HEK293 (cell line): ENCODE measurements around the gene RASA2.

Source experiments
- CTCF ChIA-PET: fragments of 350-600 bp; formaldehyde crosslinking; extraction: SDS; loops from one replicate; lab custom pipeline; 2021; ENCODE audit warnings: antibody characterized with exemption; lab: Yijun Ruan, JAX
- POLR2A ChIA-PET: fragments of 300-600 bp; formaldehyde crosslinking; extraction: SDS; loops from one replicate; lab custom pipeline; 2020; ENCODE audit warnings: antibody characterized with exemption, inconsistent platforms; lab: Yijun Ruan, JAX
- H3K27ac ChIP-seq: fragments of 200-500 bp; sonication (Bioruptor generic); 2 replicates; pipeline ENCODE4 v1.5.1; 2014; ENCODE audit warnings: low read depth, low read length, control low read depth, inconsistent platforms; ENCODE audit errors: extremely low read depth
- H3K36me3 ChIP-seq, 2 experiments: fragments of 200-500 bp in 1 of 2; sonication (Bioruptor generic) in 1 of 2; 1 replicate in 1 of 2; 2 replicates in 1 of 2; pipeline ENCODE4 v1.5.1; 2014 to 2017; ENCODE audit warnings: inconsistent platforms in 2 of 2, low read length in 2 of 2; ENCODE audit not compliant: control insufficient read depth in 2 of 2, insufficient read depth in 1 of 2
- H3K4me1 ChIP-seq: fragments of 200-500 bp; sonication (Bioruptor generic); 2 replicates; pipeline ENCODE4 v1.5.1; 2014; ENCODE audit warnings: mild to moderate bottlenecking, low read length, inconsistent platforms; ENCODE audit not compliant: control insufficient read depth, insufficient read depth
- H3K4me3 ChIP-seq: 2 replicates; pipeline ENCODE4 v1.5.1; 2011; ENCODE audit warnings: low read depth, mild to moderate bottlenecking, control low read depth, low read length, moderate library complexity
- H3K9me3 ChIP-seq: fragments of 200-500 bp; sonication (Bioruptor generic); 2 replicates; pipeline ENCODE4 v1.5.1; 2014; ENCODE audit warnings: low read depth, low read length, inconsistent platforms; ENCODE audit not compliant: control insufficient read depth, insufficient read depth
- BCL11A ChIP-seq: fragments of 450-650 bp; formaldehyde crosslinking; IDR thresholded peaks from 2 replicates; pipeline ENCODE4 v1.5.1; 2016; ENCODE audit warnings: low read depth, missing biosample characterization, missing genetic modification characterization
- RBAK ChIP-seq: fragments of 450-650 bp; formaldehyde crosslinking; IDR thresholded peaks from 2 replicates; pipeline ENCODE4 v1.5.1; 2016; ENCODE audit warnings: missing biosample characterization, missing genetic modification characterization
- REST ChIP-seq: fragments of 450-650 bp; formaldehyde crosslinking; IDR thresholded peaks from 2 replicates; pipeline ENCODE4 v1.5.1; 2016; ENCODE audit warnings: missing biosample characterization, missing genetic modification characterization
- YY1 ChIP-seq: fragments of 450-650 bp; formaldehyde crosslinking; IDR thresholded peaks from 2 replicates; pipeline ENCODE4 v1.5.1; 2018; ENCODE audit warnings: missing biosample characterization, missing genetic modification characterization
- ZFHX2 ChIP-seq: fragments of 450-650 bp; formaldehyde crosslinking; conservative IDR thresholded peaks from 2 replicates; pipeline ENCODE4 v1.5.1; 2016; ENCODE audit warnings: missing biosample characterization, missing genetic modification characterization
- ZFP3 ChIP-seq: fragments of 450-650 bp; formaldehyde crosslinking; IDR thresholded peaks from 2 replicates; pipeline ENCODE4 v1.5.1; 2016; ENCODE audit warnings: low read depth, missing biosample characterization, missing genetic modification characterization
- ZNF155 ChIP-seq: fragments of 450-650 bp; formaldehyde crosslinking; IDR thresholded peaks from 2 replicates; pipeline ENCODE4 v1.5.1; 2016; ENCODE audit warnings: missing biosample characterization, missing genetic modification characterization
- ZNF184 ChIP-seq: fragments of 450-650 bp; IDR thresholded peaks from 2 replicates; pipeline ENCODE4 v1.5.1; 2018; ENCODE audit warnings: missing biosample characterization, mild to moderate bottlenecking, missing genetic modification characterization
- ZNF19 ChIP-seq: fragments of 450-650 bp; formaldehyde crosslinking; IDR thresholded peaks from 2 replicates; pipeline ENCODE4; 2016; ENCODE audit warnings: missing biosample characterization, missing genetic modification characterization, low read depth
- ZNF24 ChIP-seq: fragments of 450-650 bp; formaldehyde crosslinking; IDR thresholded peaks from 2 replicates; pipeline ENCODE4 v1.5.1; 2016; ENCODE audit warnings: missing biosample characterization, missing genetic modification characterization
- ZNF274 ChIP-seq, 2 experiments: fragments of 200-500 bp in 1 of 2; fragments of 450-650 bp in 1 of 2; sonication (Bioruptor generic) in 1 of 2; formaldehyde crosslinking in 1 of 2; IDR thresholded peaks; 2 replicates each; pipeline versions ENCODE4 v1.5.1 to v1.6.1; 2014 to 2016; ENCODE audit warnings: borderline replicate concordance in 1 of 2, inconsistent platforms in 1 of 2, low read length in 1 of 2, missing biosample characterization in 1 of 2, missing genetic modification characterization in 1 of 2
- ZNF416 ChIP-seq: fragments of 450-650 bp; formaldehyde crosslinking; IDR thresholded peaks from 2 replicates; pipeline ENCODE4 v1.5.1; 2016; ENCODE audit warnings: missing biosample characterization, missing genetic modification characterization
- ZNF501 ChIP-seq: fragments of 450-650 bp; formaldehyde crosslinking; IDR thresholded peaks from 2 replicates; pipeline ENCODE4 v1.5.1; 2016; ENCODE audit warnings: missing biosample characterization, missing genetic modification characterization
- ZNF548 ChIP-seq: fragments of 450-650 bp; formaldehyde crosslinking; IDR thresholded peaks from 2 replicates; pipeline ENCODE4 v1.5.1; 2016; ENCODE audit warnings: missing biosample characterization, missing genetic modification characterization
- ZNF626 ChIP-seq: fragments of 450-650 bp; sonication (Bioruptor Pico); formaldehyde crosslinking; IDR thresholded peaks from 2 replicates; pipeline ENCODE4 v1.5.1; 2018; ENCODE audit warnings: missing biosample characterization, missing genetic modification characterization, inconsistent platforms
- ZNF645 ChIP-seq: fragments of 450-650 bp; formaldehyde crosslinking; IDR thresholded peaks from 2 replicates; pipeline ENCODE4; 2016; ENCODE audit warnings: missing biosample characterization, missing genetic modification characterization
- ZNF658 ChIP-seq: fragments of 450-650 bp; formaldehyde crosslinking; IDR thresholded peaks from 2 replicates; pipeline ENCODE4; 2016; ENCODE audit warnings: missing biosample characterization, missing genetic modification characterization
- ZNF792 ChIP-seq: fragments of 450-650 bp; formaldehyde crosslinking; IDR thresholded peaks from 2 replicates; pipeline ENCODE4 v1.5.1; 2016; ENCODE audit warnings: missing biosample characterization, missing genetic modification characterization
- ZNF830 ChIP-seq: fragments of 450-650 bp; IDR thresholded peaks from 2 replicates; pipeline ENCODE4 v1.5.0; 2018; ENCODE audit warnings: missing biosample characterization, missing genetic modification characterization, low read depth, mild to moderate bottlenecking, moderate library complexity
- ZSCAN18 ChIP-seq: fragments of 450-650 bp; formaldehyde crosslinking; IDR thresholded peaks from 2 replicates; pipeline ENCODE4 v1.5.1; 2016; ENCODE audit warnings: missing biosample characterization, missing genetic modification characterization
- TF ChIP-seq, protein P1 (sequence below): fragments of 450-650 bp; formaldehyde crosslinking; IDR thresholded peaks from 2 replicates; pipeline ENCODE4 v1.5.1; 2017; ENCODE audit warnings: missing biosample characterization, missing genetic modification characterization

Gene RASA2

DNA sequence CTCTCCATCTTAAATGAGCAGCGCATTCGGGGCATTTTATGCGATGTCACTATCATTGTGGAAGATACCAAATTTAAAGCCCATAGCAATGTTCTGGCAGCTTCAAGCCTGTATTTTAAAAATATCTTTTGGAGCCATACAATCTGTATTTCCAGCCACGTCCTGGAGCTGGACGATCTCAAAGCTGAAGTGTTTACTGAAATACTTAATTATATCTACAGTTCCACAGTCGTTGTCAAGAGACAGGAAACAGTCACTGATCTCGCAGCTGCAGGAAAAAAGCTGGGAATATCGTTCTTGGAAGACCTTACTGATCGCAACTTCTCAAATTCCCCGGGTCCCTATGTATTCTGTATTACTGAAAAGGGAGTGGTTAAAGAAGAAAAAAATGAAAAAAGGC lies 44.4 kb upstream of the RASA2 start:
- Histone ChIP-seq H3K4me3 (no peak overlapping the region), H3K4me1 (no peaks in the 10 kb centered on the region), H3K9me3 (no peaks in the 10 kb centered on the region), H3K27ac (no peak overlapping the region), H3K36me3 (peaks cover 0 to 30% of the 10 kb centered on the region in 2 experiments; a peak in 1 of 3 replicates)
- POLR2A ChIA-PET = no interaction called here
- CTCF ChIA-PET = interaction anchor here (0.6 to 4.2 kb wide), 15 partner anchors 8 to 433 kb away, joined by 3 to 48 read pairs (median 6); no protein-coding TSS in a partner anchor
- TF ChIP-seq ZNF830 (tag by site-specific recombination) = no peak
- TF ChIP-seq ZNF501 (tag by site-specific recombination) = no peak
- TF ChIP-seq REST (tag by site-specific recombination) = no peak
- TF ChIP-seq ZNF626 (tag by site-specific recombination) = no peak
- no peak for TF ChIP-seq ZNF658
- TF ChIP-seq ZNF19 = no peak
- no peak for TF ChIP-seq ZNF548
- TF ChIP-seq ZFHX2 (tag by site-specific recombination) = no peak
- no peak for TF ChIP-seq ZNF184 (tag by site-specific recombination)
- TF ChIP-seq BCL11A (tag by site-specific recombination) = no peak
- TF ChIP-seq ZNF155 = no peak
- TF ChIP-seq RBAK (tag by site-specific recombination) = no peak
- TF ChIP-seq ZNF792 (tag by site-specific recombination) = no peak

- Histone ChIP-seq H3K4me3 (no peak overlapping the region), H3K36me3 (peaks cover 0 to 30% of the 10 kb centered on the region in 2 experiments; a peak in 1 of 3 replicates), H3K4me1 (no peaks in the 10 kb centered on the region), H3K9me3 (no peaks in the 10 kb centered on the region), H3K27ac (no peak overlapping the region)
- ChIA-PET CTCF (interaction anchor here (0.7 to 4.2 kb wide), 6 partner anchors 10 to 433 kb away, joined by 3 to 48 read pairs (median 12); no protein-coding TSS in a partner anchor), POLR2A (no interaction called here)
- no peak for TF ChIP-seq ZSCAN18
- no peak for TF ChIP-seq ZNF416
- TF ChIP-seq, protein P1, sequence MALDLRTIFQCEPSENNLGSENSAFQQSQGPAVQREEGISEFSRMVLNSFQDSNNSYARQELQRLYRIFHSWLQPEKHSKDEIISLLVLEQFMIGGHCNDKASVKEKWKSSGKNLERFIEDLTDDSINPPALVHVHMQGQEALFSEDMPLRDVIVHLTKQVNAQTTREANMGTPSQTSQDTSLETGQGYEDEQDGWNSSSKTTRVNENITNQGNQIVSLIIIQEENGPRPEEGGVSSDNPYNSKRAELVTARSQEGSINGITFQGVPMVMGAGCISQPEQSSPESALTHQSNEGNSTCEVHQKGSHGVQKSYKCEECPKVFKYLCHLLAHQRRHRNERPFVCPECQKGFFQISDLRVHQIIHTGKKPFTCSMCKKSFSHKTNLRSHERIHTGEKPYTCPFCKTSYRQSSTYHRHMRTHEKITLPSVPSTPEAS (tag by site-specific recombination) = no peak
- TF ChIP-seq ZNF645 (tag by site-specific recombination) = no peak
- no peak for TF ChIP-seq ZNF501 (tag by site-specific recombination)
- no peak for TF ChIP-seq YY1
- no peak for TF ChIP-seq ZNF274 (IDR thresholded peaks at IDR 0.05; ENCODE audit: low read length)
- no peak for TF ChIP-seq ZNF274 (tag by site-specific recombination; IDR thresholded peaks at IDR 0.05; ENCODE audit: borderline replicate concordance)
- TF ChIP-seq ZFP3 (tag by site-specific recombination) = no peak
- TF ChIP-seq ZNF24 (tag by site-specific recombination) = no peak
These were observed 43.9 kb upstream of the RASA2 start for GRCh38 chr3:141442914-141443313.
